ENCODE data around the gene SDCCAG8.

SDCCAG8 gene

DNA sequence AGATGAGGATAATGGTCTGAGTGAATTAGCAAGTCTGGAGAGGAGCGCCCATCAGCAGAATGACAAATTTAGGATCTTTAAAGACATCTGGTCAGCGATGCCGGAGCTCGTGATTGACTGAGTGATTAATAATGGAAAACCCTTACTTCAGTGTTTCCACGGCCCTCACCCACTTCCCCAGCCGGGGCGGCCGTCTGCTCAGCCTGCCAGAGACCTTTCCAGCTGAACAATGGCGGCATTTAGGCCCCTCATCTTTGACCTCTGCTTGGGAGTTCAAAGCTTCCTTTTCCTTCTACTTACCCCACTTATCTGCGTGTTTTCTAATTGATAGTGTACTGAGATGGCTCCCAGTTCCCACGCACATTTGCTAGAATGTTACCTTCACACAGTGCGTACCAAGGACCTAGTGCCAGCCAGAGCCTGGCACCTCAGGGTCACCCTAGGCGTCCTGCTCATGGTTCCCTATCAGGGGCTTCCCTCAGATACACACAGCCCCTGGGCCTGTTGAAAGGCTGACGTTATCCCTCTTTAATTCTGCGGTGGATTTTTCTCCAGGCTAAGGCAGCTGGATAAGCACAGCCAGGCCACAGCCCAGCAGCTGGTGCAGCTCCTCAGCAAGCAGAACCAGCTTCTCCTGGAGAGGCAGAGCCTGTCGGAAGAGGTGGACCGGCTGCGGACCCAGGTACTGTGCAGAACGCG lies 232.8 kb downstream of the SDCCAG8 start:
- H2AFZ ChIP-seq, result no peak overlapping the region
- no peak overlapping the region for H3K4me2 ChIP-seq (ENCODE audit: low read length)
- no peaks in the 10 kb centered on the region for H3K4me1 ChIP-seq
- H3K9ac ChIP-seq, result no peak overlapping the region
- H3K4me3 ChIP-seq (ENCODE audit: low read depth, low read length), result no peak overlapping the region
- no peak overlapping the region for H3K27ac ChIP-seq
- H3K36me3 ChIP-seq (ENCODE audit: control insufficient read depth, insufficient read depth, low read length), result no peaks in the 10 kb centered on the region
- no peaks in the 10 kb centered on the region for H3K79me2 ChIP-seq
- TF ChIP-seq, protein P1, sequence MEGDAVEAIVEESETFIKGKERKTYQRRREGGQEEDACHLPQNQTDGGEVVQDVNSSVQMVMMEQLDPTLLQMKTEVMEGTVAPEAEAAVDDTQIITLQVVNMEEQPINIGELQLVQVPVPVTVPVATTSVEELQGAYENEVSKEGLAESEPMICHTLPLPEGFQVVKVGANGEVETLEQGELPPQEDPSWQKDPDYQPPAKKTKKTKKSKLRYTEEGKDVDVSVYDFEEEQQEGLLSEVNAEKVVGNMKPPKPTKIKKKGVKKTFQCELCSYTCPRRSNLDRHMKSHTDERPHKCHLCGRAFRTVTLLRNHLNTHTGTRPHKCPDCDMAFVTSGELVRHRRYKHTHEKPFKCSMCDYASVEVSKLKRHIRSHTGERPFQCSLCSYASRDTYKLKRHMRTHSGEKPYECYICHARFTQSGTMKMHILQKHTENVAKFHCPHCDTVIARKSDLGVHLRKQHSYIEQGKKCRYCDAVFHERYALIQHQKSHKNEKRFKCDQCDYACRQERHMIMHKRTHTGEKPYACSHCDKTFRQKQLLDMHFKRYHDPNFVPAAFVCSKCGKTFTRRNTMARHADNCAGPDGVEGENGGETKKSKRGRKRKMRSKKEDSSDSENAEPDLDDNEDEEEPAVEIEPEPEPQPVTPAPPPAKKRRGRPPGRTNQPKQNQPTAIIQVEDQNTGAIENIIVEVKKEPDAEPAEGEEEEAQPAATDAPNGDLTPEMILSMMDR (IDR thresholded peaks at IDR 0.05), result no peak
- no peaks in the 10 kb centered on the region for H3K27me3 ChIP-seq (ENCODE audit: control insufficient read depth, insufficient read depth, low read length)
- no peaks in the 10 kb centered on the region for H3K9me3 ChIP-seq (ENCODE audit: control insufficient read depth, low read length)

DNA sequence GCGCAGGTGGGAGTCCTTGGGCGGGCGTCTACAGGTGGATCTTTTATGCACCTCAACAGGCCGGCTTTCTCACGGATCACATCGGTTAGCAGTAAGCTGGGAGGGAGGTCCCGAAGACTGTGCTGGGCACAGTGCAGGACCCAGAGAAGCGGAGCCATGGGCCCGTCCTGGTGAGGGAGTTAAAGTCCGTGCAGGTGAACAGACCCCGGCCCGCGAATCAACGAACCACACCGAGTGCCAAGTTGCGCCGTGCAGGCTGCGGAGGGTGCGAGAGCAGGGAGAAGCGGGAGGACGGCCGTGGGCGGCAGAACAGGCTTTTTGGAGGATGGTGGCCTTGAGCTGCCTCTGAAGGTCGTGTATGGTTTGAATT lies 233.3 kb downstream of the SDCCAG8 start:
- Histone ChIP-seq H3K9ac (no peak overlapping the region), H3K27me3 (ENCODE audit: control insufficient read depth, insufficient read depth, low read length) (no peaks in the 10 kb centered on the region), H3K4me3 (ENCODE audit: low read depth, low read length) (no peak overlapping the region), H3K4me2 (ENCODE audit: low read length) (no peak overlapping the region), H3K79me2 (no peaks in the 10 kb centered on the region), H3K4me1 (no peaks in the 10 kb centered on the region), H3K27ac (no peak overlapping the region), H2AFZ (no peak overlapping the region), H3K9me3 (ENCODE audit: control insufficient read depth, low read length) (no peaks in the 10 kb centered on the region), H3K36me3 (ENCODE audit: control insufficient read depth, insufficient read depth, low read length) (no peaks in the 10 kb centered on the region)
- TF ChIP-seq, protein P1 (IDR thresholded peaks at IDR 0.05), result no peak

DNA sequence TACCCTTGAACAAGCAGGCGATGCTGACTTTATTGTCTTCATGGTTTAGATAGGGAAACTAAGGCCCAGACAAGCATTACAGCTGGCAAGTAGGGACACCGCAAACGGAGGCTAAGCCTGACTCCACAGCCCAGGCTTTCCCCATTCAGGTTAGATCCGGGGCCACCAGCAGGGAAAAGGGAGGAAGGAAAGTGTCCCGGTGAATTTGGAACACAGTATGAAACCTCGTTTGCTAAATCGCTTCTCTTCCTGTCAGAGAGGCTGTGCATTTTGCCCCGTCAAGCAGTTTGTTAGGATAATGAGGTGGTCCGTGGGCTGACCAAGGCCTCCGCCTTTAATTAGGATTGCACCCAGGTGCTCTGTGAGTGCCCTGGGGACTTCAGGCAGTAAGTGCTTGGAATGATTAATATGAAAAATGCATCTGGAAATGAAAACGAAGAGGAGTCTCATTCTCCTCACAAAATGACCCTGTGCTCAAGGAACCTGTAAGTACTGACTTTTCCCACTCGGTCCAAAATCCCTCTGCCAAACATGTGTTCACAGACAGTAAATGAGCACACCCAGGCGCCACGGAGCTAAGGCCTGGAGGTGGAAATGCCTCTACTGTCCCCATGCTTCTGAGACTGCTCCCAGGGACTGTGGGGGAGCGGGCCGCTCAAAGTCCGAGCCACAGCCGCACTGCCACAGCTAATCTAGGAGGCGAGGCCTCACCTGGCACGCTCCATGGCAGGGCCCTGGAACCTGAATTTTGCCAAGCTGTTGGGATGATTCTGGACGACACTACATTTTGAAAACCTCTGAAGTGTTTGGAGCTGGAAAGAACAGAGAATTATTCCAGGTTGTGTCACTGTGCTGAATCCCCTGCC lies 234.1 kb downstream of the SDCCAG8 start:
- H3K4me1 ChIP-seq, result no peaks in the 10 kb centered on the region
- no peaks in the 10 kb centered on the region for H3K79me2 ChIP-seq
- H3K27ac ChIP-seq, result no peak overlapping the region
- no peak overlapping the region for H3K4me2 ChIP-seq (ENCODE audit: low read length)
- H3K4me3 ChIP-seq (ENCODE audit: low read depth, low read length), result no peak overlapping the region
- no peaks in the 10 kb centered on the region for H3K9me3 ChIP-seq (ENCODE audit: control insufficient read depth, low read length)
- no peak overlapping the region for H3K9ac ChIP-seq
- no peaks in the 10 kb centered on the region for H3K36me3 ChIP-seq (ENCODE audit: control insufficient read depth, insufficient read depth, low read length)
- no peak overlapping the region for H2AFZ ChIP-seq
- H3K27me3 ChIP-seq (ENCODE audit: control insufficient read depth, insufficient read depth, low read length), result no peaks in the 10 kb centered on the region
- TF ChIP-seq, protein P1 (IDR thresholded peaks at IDR 0.05), result no peak

DNA sequence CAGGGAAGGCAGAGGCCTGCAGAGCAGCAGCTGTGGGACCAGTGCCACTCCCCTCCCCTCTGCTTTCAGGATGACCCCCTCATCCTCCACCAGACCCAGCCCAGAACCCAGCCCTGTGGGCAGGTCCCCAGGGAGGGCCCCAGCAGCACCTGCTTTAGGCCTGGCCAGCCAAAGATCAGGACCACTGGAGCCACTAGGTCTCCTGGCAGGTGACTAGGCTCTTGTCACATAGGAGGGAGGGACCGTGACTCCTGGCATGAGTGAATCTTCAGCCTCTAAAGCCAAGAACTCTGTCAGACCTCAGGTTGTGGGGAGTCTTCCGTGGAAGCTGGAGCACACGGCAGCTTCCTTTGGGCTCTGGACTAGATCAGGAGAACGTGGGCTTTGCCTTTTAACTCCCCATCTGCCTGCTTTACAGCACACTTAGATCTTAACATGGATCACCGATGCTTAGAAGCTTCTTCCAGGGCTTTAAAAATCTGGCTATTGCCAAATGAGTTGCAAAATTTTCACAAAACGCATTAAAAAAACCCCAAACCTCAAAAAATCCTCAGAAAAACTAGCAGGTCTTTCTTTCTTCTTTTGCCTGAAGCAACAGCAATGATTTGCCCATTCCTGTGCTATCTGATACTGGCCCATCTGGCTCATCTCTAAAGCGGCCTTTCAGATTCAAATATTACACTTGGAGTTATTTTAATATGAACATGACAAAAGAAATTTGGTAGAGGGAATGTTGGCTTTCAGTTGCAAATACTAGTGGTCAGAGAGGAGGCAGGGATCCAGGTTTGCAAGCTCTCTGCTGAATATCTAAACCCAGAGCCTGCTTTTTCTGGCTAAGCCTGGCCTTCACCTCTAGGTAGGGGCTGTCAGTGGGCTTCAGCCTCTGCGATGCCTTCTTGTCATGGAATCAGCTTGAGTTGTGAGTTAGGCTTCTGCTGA lies 235.2 kb downstream of the SDCCAG8 start:
- Histone ChIP-seq H3K4me2 (ENCODE audit: low read length) (no peak overlapping the region), H3K27me3 (ENCODE audit: control insufficient read depth, insufficient read depth, low read length) (no peaks in the 10 kb centered on the region), H3K9ac (no peak overlapping the region), H3K4me3 (ENCODE audit: low read depth, low read length) (no peak overlapping the region), H3K27ac (no peak overlapping the region), H3K79me2 (no peaks in the 10 kb centered on the region), H3K9me3 (ENCODE audit: control insufficient read depth, low read length) (no peaks in the 10 kb centered on the region), H2AFZ (no peak overlapping the region), H3K36me3 (ENCODE audit: control insufficient read depth, insufficient read depth, low read length) (no peaks in the 10 kb centered on the region), H3K4me1 (no peaks in the 10 kb centered on the region)
- TF ChIP-seq, protein P1 (IDR thresholded peaks at IDR 0.05), result no peak
